Stimulated activated CD4-positive, alpha-beta T cell treated with anti-CD3 and anti-CD28 coated beads, Interleukin-2, amount 100 ng/mL, for 24 hours (primary cell): ENCODE data around the gene ZNF580.

Experiments
- DNase-seq, 2 donors: peaks; one replicate each; pipeline ENCODE4 v3.0.0-alpha.2; 2020

ZNF580 gene

GRCh38 chr19:55606817-55607216, 34.0 kb upstream of the ZNF580 start:
- no peak for DNase-seq

GRCh38 chr19:55609326-55609725, 31.5 kb upstream of the ZNF580 start:
- DNase-seq = no peak

GRCh38 chr19:55611300-55611982, 29.4 kb upstream of the ZNF580 start:
- DNase-seq = no peak

- DNase-seq = no peak
Observed at GRCh38 chr19:55611983-55612645, 28.7 kb upstream of the ZNF580 start.

GRCh38 chr19:55613396-55613795, 27.4 kb upstream of the ZNF580 start:
- DNase-seq = no peak

GRCh38 chr19:55613930-55614710, 26.7 kb upstream of the ZNF580 start:
- no peak for DNase-seq

GRCh38 chr19:55614711-55615542, 25.9 kb upstream of the ZNF580 start:
- no peak for DNase-seq

GRCh38 chr19:55615543-55616394, 25.0 kb upstream of the ZNF580 start:
- no peak for DNase-seq

GRCh38 chr19:55616395-55616875, 24.4 kb upstream of the ZNF580 start:
- no peak for DNase-seq

GRCh38 chr19:55617426-55617825, 23.4 kb upstream of the ZNF580 start:
- no peak for DNase-seq

- no peak for DNase-seq
Observed at GRCh38 chr19:55618426-55618825, 22.4 kb upstream of the ZNF580 start.

- DNase-seq = no peak
Observed at GRCh38 chr19:55619286-55619685, 21.5 kb upstream of the ZNF580 start.

- no peak for DNase-seq
Observed at GRCh38 chr19:55620410-55621204, 20.2 kb upstream of the ZNF580 start.

- no peak for DNase-seq
Observed at GRCh38 chr19:55621205-55621672, 19.6 kb upstream of the ZNF580 start.

GRCh38 chr19:55621673-55622231, 19.1 kb upstream of the ZNF580 start:
- no peak for DNase-seq

- no peak for DNase-seq
Observed at GRCh38 chr19:55622242-55622969, 18.4 kb upstream of the ZNF580 start.

GRCh38 chr19:55623130-55623529, 17.7 kb upstream of the ZNF580 start:
- DNase-seq = no peak

GRCh38 chr19:55623561-55623960, 17.2 kb upstream of the ZNF580 start:
- DNase-seq = no peak

- DNase-seq = peak; percentile 94 to 95
Observed at GRCh38 chr19:55624109-55625003, 16.4 kb upstream of the ZNF580 start, which contains the start of gene ZNF784. ZNF784 (minus strand) TSS chr19:55624566; CDS start chr19:55624561, 5 bp downstream.
